ENCODE measurements around the gene MDFI. TPM values are rescaled to one million over a fixed set of nuclear protein-coding genes. Genes with fewer than 3 reads are reported as not detected.

Gene MDFI
- polyA plus RNA-seq, 1 donor from 2014 or later: not detected

DNA sequence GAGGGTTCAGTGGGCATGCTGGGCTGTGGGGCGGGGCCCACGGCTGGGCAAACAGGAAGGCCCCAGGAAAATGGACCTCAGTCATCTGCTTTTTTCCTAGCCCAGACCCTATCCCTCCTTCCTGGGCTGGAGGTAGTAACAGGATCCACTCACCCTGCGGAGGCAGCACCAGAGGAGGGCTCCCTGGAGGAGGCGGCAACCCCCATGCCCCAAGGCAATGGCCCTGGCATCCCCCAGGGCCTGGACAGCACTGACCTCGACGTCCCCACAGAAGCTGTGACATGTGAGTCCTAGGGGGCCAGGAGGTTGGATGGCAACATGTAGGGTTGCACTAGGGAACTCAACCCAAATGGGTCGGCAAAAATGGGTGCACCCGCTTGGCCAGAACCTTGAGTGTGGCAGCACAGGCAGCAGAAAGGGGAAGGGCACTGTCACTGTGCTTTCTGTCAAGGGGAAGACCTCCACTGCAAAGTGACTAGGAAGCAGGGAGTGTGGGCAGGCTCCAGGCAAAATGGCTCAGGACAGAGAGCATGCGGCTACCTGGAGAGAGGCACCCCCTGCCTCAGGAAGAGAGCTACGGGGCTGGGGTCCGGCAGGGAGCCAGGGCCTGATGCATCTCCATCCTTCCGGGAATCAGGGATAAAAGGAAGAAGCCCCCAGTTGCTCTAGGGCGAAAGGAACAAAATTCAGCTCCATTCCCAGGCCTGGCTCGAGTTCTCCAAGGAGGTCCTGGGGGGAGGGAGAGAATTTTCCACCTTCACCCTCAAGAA lies 7.9 kb downstream of the MDFI start:
- Mint-ChIP-seq H3K36me3 (no peaks in the 10 kb centered on the region), H3K4me1 (peaks cover 0 to 4% (median 0%) of the 10 kb centered on the region in 3 donors), H3K9me3 (no peaks in the 10 kb centered on the region), H3K4me3 (no peak overlapping the region), H3K27ac (no peak overlapping the region), H3K27me3 (peaks cover 6% of the 10 kb centered on the region)

DNA sequence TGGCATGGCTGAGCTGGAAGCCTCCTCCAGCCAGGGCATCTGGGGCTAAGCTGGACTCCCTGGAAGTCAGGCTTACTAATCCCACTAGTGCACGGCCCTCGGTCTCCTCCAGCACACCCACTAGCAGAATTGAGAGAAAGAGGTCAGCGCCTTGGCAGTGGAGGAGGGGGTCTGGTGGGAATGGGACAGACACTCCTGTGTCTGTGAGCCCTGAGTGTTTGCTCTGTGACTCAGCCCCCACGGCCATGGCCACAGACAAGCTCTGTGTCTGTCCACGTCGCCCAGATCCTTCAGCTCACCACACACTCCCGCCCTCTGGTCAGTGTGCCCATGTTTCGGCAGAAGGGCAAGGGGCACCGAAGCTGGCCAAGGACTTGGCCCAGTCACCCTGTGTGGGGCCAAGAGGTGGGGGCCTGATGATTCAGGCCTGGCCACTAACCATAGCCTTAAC lies 8.8 kb downstream of the MDFI start:
- no peaks in the 10 kb centered on the region for H3K36me3 Mint-ChIP-seq
- peaks cover 5% of the 10 kb centered on the region for H3K27me3 Mint-ChIP-seq
- H3K4me3 Mint-ChIP-seq: no peak overlapping the region
- no peaks in the 10 kb centered on the region for H3K9me3 Mint-ChIP-seq
- peaks cover 0 to 4% (median 0%) of the 10 kb centered on the region in 3 donors for H3K4me1 Mint-ChIP-seq
- H3K27ac Mint-ChIP-seq: no peak overlapping the region

GRCh38 chr6:41648070-41648585 lies 9.9 kb downstream of the MDFI start:
- H3K4me3 Mint-ChIP-seq: no peak overlapping the region
- peaks cover 3% of the 10 kb centered on the region for H3K27me3 Mint-ChIP-seq
- H3K4me1 Mint-ChIP-seq: peaks cover 0 to 2% (median 0%) of the 10 kb centered on the region in 3 donors
- H3K36me3 Mint-ChIP-seq: no peaks in the 10 kb centered on the region
- no peaks in the 10 kb centered on the region for H3K9me3 Mint-ChIP-seq
- H3K27ac Mint-ChIP-seq: no peak overlapping the region

DNA sequence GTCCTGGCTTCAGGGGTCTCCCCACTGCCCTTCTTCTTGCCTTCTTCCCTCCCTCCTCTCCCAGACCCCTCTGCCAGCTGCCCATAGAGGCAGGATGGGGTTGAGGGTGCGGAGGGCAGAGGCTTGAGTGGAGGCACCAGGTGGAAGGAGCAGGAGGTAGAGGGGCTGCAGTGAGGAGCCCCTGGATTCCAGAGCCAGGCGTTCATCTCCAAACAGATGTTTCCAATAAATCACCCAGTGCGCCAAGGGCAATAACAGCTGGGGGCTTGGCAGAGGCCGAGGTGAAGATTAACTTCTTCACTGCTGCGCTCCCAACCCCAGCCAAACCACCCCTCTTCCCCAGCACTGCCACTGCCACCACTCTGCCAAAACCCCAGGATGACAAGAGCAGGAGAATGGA lies 10.7 kb downstream of the MDFI start:
- H3K36me3 Mint-ChIP-seq: no peaks in the 10 kb centered on the region
- no peak overlapping the region for H3K4me3 Mint-ChIP-seq
- no peaks in the 10 kb centered on the region for H3K9me3 Mint-ChIP-seq
- H3K27me3 Mint-ChIP-seq: peaks cover 3% of the 10 kb centered on the region
- peaks cover 0 to 2% (median 0%) of the 10 kb centered on the region in 3 donors for H3K4me1 Mint-ChIP-seq
- H3K27ac Mint-ChIP-seq: no peak overlapping the region

GRCh38 chr6:41649596-41649995 lies 11.3 kb downstream of the MDFI start:
- Mint-ChIP-seq H3K36me3 (no peaks in the 10 kb centered on the region), H3K27me3 (peaks cover 3% of the 10 kb centered on the region), H3K27ac (no peak overlapping the region)

DNA sequence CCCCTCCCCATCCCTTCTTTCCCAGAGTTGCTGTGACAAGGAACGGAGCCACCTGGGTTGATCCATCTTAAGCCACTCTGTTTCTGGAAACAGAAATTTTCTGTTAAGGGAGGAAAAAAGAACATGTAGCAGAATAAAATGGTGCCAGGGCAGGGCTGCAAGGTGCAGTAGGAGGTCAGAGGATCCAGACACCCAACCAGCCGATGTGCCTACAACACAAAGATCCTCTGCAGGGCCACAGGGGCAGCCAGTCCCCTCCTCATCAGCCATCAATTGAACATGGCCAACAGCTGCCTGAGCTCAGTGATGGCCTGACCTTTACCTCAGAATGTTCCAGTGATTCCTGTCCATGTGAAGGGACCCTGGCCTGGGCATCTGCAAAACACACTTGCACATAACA lies 11.9 kb downstream of the MDFI start:
- H3K4me3 Mint-ChIP-seq: no peak overlapping the region
- peaks cover 5% of the 10 kb centered on the region for H3K27me3 Mint-ChIP-seq
- H3K27ac Mint-ChIP-seq: no peak overlapping the region
- no peaks in the 10 kb centered on the region for H3K9me3 Mint-ChIP-seq
- H3K4me1 Mint-ChIP-seq: peaks cover 0 to 2% (median 0%) of the 10 kb centered on the region in 3 donors
- no peaks in the 10 kb centered on the region for H3K36me3 Mint-ChIP-seq

More at GRCh38 chr6:41649596-41649995, 11.3 kb downstream of the MDFI start:
- no peak overlapping the region for H3K4me3 Mint-ChIP-seq
- H3K4me1 Mint-ChIP-seq: peaks cover 0 to 2% (median 0%) of the 10 kb centered on the region in 3 donors
- H3K9me3 Mint-ChIP-seq: no peaks in the 10 kb centered on the region

DNA sequence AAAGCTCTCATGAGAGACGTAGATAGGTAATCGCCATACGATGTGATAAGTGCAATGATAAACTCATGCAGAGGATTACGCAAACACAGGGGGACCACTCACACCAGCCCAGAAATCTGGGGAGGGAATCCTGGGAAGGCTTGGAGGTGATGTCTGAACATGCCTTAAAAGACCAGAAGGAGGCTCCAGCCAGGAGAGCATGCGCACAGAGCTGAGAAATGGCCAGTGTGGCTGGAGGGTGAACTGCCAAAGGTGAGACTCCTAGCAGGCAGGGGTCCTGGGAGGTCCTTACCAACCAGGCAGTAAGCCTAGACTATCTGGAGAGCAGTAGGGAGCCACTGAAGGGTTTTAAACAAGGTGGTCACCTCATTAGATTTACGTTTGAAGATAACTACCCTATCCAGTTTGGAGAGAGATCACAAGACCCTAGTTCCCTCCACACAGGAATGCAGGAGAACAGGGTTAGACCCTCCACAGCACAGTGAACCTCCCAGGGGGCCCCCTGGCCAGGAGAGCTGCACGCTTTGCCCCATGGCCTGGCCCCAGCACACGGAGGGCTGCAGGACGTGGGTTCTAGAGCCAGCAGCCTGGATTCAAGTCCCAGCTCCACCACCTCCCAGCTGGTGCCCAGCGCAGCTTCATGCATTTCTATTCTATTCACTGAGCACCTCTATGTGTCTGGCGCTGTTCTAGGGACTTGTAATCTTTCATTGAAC lies 13.1 kb downstream of the MDFI start:
- Mint-ChIP-seq H3K27ac (no peak overlapping the region), H3K4me1 (peaks cover 0 to 2% (median 0%) of the 10 kb centered on the region in 3 donors)

GRCh38 chr6:41651962-41652657 lies 13.8 kb downstream of the MDFI start:
- Mint-ChIP-seq H3K4me3 (no peak overlapping the region), H3K4me1 (peaks cover 0 to 2% (median 0%) of the 10 kb centered on the region in 3 donors), H3K27me3 (peaks cover 12% of the 10 kb centered on the region), H3K9me3 (no peaks in the 10 kb centered on the region), H3K36me3 (no peaks in the 10 kb centered on the region), H3K27ac (no peak overlapping the region)

More for the DNA sequence above, 13.1 kb downstream of the MDFI start:
- H3K9me3 Mint-ChIP-seq: no peaks in the 10 kb centered on the region
- no peaks in the 10 kb centered on the region for H3K36me3 Mint-ChIP-seq
- peaks cover 12% of the 10 kb centered on the region for H3K27me3 Mint-ChIP-seq
- H3K4me3 Mint-ChIP-seq: no peak overlapping the region

DNA sequence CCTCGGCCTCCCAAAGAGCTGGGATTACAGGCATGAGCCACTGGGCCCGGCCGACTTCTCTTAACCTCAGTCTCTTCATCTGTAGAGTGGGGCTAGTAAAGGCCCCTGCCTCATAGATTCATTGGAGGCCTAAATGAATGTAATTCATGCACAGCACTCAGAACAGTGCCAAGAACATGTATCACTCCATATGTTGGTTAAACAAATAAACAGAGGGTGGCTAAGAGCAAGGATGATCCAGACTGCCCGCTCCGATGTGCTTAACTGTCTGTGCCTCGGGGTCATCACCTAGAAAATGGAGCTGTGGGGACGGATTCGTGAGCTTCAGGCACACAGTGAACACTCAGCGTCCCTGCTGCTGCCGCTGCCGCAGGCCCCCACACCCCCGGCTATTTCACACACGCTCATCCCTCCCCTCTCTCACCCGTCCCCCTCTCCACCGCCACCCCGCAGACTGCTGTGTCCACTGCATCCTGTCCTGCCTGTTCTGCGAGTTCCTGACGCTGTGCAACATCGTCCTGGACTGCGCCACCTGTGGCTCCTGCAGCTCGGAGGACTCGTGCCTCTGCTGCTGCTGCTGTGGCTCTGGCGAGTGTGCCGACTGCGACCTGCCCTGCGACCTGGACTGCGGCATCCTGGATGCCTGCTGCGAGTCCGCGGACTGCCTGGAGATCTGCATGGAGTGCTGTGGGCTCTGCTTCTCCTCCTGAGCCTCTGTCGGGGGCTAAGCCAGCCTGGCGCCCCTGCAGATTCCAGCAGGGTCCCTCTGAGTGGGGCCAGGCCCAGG lies 14.8 kb downstream of the MDFI start:
- Mint-ChIP-seq H3K9me3 (no peaks in the 10 kb centered on the region), H3K4me3 (no peak overlapping the region), H3K27ac (no peak overlapping the region), H3K27me3 (peaks cover 20% of the 10 kb centered on the region), H3K4me1 (peaks cover 0 to 2% (median 0%) of the 10 kb centered on the region in 3 donors), H3K36me3 (no peaks in the 10 kb centered on the region)

GRCh38 chr6:41653691-41654090 lies 15.4 kb downstream of the MDFI start:
- no peak overlapping the region for H3K4me3 Mint-ChIP-seq
- H3K27me3 Mint-ChIP-seq: peaks cover 22% of the 10 kb centered on the region
- H3K9me3 Mint-ChIP-seq: no peaks in the 10 kb centered on the region
- no peak overlapping the region for H3K27ac Mint-ChIP-seq
- H3K4me1 Mint-ChIP-seq: peaks cover 0 to 2% (median 0%) of the 10 kb centered on the region in 3 donors
- H3K36me3 Mint-ChIP-seq: no peaks in the 10 kb centered on the region

DNA sequence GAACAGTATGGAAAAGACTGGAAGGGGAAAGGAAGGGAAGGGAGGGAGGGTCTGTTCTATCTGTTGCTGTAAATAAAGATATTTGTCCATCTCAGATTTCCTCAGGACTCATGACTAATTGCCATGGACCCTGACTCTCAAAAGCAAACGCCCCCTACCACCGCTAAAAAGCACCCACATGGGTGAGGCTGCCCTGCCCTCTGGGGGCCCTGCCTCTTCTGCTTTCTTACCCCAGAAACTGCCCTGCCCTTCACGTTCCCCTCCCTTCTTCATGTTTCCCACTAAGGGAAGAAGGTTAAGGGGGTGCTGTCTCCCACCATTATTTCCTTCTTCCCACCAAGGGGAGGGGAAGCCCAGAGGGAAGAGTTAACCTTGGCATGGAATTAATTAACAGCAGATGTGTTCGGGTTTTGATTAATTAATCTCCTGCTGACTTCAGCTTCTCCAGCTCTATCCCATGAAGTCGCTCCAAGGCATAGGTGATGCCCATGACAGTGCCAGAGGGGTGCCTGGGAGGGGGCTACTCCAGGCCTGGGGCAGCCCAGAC lies 16.0 kb downstream of the MDFI start:
- H3K36me3 Mint-ChIP-seq: no peaks in the 10 kb centered on the region
- H3K27ac Mint-ChIP-seq: no peak overlapping the region
- H3K4me3 Mint-ChIP-seq: no peak overlapping the region
- peaks cover 0 to 2% (median 0%) of the 10 kb centered on the region in 3 donors for H3K4me1 Mint-ChIP-seq
- H3K27me3 Mint-ChIP-seq: peaks cover 27% of the 10 kb centered on the region
- H3K9me3 Mint-ChIP-seq: no peaks in the 10 kb centered on the region

DNA sequence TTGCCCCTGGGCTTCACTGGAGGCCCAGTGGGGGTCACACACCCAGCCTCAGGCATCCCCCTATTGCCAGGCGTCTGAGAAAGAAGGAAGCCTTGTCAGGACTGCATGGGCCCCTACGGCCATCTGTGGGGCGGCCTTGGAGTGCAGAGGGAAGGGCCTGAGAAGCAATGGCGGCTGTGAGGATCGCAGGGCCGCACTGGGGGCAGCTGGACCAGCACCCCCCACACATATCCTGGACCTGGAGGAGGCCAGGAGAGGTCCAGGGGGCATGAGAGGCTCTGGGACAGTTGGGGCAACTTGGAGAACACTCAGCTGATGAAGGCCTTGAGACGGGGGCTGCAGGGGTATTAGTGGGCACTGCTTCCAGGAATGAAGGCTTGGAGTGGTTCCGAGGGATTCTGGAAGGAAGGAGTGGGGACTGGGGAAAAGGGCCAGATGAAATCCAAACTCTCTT lies 16.5 kb downstream of the MDFI start:
- H3K27me3 Mint-ChIP-seq: peaks cover 28% of the 10 kb centered on the region
- no peaks in the 10 kb centered on the region for H3K9me3 Mint-ChIP-seq
- H3K36me3 Mint-ChIP-seq: no peaks in the 10 kb centered on the region
- no peak overlapping the region for H3K27ac Mint-ChIP-seq
- no peak overlapping the region for H3K4me3 Mint-ChIP-seq
- peaks cover 0 to 2% (median 0%) of the 10 kb centered on the region in 3 donors for H3K4me1 Mint-ChIP-seq

DNA sequence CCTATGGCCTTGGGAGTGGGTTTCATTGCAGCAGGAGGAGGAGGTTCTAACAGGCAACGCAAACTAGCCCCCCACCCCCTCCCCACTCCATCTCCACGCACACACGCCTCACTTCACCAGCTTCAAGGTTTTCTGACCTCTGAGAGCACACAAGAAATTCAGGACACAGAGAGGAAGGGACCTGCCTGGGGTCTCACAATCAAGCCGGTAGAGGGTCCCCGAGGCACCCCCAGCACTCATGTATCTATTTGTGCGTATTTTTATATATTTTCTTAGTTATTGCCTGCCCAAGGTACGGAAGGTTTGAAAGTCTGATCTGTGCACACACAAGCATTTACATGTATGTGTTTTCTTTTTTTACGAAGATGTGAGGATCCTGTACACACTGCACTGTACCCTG lies 16.9 kb downstream of the MDFI start:
- Mint-ChIP-seq H3K4me1 (peaks cover 0 to 2% (median 0%) of the 10 kb centered on the region in 3 donors), H3K27me3 (peaks cover 29% of the 10 kb centered on the region), H3K27ac (no peak overlapping the region), H3K9me3 (no peaks in the 10 kb centered on the region), H3K4me3 (no peak overlapping the region), H3K36me3 (no peaks in the 10 kb centered on the region)

DNA sequence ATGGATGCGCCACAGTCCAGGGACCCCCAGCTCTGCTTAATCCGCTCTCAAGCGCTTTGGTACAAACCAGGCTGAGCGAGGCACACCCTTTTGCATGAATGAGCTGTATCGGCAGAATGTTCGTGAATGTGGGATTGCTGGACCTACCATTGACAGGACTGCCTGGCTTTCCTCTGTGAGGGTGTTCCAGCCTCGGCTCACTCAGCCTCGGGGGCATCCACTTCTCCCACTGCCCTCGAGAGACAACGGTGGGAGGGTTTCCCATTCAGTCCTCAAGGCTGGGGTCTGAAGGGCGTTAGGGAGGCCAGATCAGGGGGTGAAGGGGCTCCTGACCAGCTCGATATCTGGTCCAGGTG lies 17.4 kb downstream of the MDFI start:
- peaks cover 30% of the 10 kb centered on the region for H3K27me3 Mint-ChIP-seq
- no peaks in the 10 kb centered on the region for H3K36me3 Mint-ChIP-seq
- peaks cover 0 to 2% (median 0%) of the 10 kb centered on the region in 3 donors for H3K4me1 Mint-ChIP-seq
- H3K27ac Mint-ChIP-seq: no peak overlapping the region
- H3K4me3 Mint-ChIP-seq: no peak overlapping the region
- H3K9me3 Mint-ChIP-seq: no peaks in the 10 kb centered on the region

Data from IgD-negative memory B cell (primary cell).